GF-D8 (cell line): ENCODE results near the gene CHD9.
"Not testable (repeated sequence)": the region's sequence is repeated elsewhere in the genome, so short reads cannot be mapped to it uniquely, and the experiment has no call there.

Experiments
- DNase-seq: peaks from one replicate; lab custom pipeline; 2025; lab: John Stamatoyannopoulos, UW

CHD9 gene, protein sequence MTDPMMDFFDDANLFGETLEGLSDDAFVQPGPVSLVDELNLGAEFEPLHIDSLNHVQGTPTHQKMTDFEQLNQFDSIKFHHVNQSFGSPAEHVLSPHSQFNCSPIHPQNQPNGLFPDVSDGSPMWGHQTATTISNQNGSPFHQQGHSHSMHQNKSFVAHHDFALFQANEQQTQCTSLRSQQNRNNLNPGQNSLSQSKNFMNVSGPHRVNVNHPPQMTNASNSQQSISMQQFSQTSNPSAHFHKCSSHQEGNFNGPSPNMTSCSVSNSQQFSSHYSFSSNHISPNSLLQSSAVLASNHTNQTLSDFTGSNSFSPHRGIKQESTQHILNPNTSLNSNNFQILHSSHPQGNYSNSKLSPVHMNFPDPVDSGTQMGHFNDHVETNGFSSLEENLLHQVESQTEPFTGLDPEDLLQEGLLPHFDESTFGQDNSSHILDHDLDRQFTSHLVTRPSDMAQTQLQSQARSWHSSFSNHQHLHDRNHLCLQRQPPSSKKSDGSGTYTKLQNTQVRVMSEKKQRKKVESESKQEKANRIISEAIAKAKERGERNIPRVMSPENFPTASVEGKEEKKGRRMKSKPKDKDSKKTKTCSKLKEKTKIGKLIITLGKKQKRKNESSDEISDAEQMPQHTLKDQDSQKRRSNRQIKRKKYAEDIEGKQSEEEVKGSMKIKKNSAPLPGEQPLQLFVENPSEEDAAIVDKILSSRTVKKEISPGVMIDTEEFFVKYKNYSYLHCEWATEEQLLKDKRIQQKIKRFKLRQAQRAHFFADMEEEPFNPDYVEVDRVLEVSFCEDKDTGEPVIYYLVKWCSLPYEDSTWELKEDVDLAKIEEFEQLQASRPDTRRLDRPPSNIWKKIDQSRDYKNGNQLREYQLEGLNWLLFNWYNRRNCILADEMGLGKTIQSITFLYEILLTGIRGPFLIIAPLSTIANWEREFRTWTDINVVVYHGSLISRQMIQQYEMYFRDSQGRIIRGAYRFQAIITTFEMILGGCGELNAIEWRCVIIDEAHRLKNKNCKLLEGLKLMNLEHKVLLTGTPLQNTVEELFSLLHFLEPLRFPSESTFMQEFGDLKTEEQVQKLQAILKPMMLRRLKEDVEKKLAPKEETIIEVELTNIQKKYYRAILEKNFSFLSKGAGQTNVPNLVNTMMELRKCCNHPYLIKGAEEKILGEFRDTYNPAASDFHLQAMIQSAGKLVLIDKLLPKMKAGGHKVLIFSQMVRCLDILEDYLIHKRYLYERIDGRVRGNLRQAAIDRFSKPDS (N-terminal part only)

DNA sequence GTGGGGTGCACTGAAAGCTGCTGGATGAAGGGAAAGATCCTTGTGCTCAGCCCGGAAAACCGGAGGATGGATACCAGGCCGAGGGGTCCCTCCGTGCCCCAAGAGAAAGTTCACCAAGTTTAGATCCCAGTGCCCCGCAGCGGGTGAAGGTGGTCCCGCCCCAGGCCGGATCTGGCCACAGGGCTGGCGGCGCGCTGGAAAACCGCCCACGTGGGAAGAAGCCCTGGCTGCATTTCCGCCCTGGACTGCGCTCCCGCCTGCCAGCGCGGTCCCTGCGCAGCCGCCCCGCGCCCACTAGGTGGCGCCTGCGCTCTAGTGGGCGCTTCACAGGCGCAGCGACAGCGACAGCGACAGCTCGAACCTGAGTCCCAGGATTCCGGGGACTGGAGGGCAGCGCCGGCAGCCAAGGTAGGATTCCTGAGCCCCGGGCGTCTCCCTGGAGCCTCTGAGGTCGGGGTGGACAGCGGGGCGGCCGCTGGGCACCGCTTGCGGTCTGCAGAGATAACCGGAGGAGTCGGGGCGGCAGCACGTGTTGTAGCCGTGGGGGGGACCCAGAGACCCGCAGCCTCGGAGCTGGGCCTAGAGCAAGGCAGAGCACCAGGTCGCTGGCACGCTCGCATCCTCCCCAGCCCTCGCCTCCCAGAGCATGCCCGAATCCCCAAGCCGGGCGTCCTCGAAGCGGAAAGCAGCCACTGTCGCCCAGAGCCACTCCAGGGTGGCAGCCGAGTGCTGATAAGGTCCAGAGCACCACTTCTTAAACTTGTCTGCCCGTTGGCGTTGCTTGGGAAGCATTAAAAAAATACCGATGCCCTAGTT is at the start of gene CHD9:
TSS of gene CHD9 (plus strand) at position 322 of the 816 bp plus-strand sequence. CDS start 101,099 bp downstream, outside the sequence.
- DNase-seq: peak; percentile 64

DNA sequence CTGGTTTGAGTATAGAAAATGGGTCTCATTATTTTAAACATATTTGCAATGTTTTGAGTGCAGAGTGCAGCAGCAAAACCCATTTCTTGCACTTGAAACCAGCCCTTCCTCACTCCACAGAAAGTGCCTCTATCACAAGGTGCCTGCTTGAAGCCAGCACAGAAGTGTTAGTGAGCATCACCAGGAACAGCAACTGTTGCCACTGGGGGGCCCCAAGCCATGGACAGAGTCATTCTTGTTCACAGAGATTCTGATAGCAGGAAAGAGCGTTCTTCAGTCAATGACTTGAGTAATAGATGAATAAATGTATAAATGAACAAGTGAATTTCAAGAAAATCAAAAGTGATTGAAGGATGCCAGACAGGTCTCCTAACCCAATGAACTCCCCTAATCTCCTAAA is 47.7 kb upstream of the CHD9 start:
- DNase-seq: no peak

DNA sequence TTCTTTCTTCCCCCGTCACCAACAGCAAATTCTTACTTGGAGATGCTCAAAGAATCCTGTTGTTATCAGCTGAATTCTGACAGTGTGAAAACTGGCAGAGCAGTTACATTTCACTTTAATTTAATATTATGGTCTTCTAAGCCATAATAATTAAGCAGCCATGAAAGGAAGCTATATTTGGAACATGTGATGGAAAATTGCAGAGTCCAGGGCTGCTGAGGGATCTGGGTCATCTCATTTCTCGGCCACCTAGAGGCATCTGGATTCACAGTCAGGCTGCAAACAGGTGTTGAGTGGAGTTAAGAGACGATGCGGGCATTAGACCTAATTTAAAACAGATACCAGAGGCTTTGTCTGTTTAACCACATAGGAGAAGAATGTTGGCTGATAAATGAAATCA is 40.5 kb upstream of the CHD9 start:
- no peak for DNase-seq

DNA sequence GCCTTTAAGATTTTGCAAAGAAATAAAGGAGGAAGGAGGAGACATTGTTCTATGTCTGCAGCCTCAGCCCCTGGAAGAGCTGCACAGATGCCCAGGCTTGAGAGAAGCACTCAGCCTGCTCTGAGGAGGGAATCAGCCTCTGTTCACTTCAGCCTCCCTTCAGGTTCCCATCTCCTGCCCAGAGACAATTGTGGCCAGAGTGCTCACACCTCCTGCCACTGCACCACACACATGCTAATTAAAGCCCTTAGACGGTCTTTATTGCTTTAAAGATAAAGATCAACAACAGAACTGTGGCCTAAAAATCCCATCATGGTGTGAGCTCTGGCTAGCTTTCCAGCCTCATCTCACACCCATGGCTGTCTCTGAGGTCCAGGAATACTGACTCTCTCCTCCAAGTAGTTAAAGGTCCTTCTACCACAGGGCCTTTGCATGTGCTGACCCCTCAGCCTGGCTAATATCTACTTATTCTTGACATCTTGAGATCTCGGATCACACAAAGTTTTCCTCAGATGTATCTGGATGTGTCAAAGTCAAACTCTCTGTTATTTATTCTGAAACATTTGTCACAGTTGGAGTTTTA is 35.9 kb upstream of the CHD9 start:
- no peak for DNase-seq

DNA sequence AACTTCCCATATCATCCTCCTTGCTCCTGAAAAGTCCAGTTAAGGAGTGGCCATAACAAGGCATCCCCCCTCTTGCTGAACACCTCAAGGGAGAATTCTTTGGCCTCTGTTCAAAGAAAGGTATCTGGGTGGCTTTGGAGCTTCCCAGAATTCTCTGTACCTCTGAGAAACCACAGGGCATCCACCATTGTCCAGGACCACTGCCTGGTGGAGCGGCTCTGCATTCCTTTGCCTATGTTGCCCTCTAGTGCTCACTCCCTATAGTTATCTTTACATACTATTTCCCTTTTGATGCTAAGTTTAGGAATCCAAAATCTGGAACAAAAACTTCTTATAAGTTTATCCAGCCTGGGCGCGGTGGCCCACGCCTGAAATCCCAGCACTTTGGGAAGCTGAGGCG is 32.4 kb upstream of the CHD9 start:
- DNase-seq: no peak

DNA sequence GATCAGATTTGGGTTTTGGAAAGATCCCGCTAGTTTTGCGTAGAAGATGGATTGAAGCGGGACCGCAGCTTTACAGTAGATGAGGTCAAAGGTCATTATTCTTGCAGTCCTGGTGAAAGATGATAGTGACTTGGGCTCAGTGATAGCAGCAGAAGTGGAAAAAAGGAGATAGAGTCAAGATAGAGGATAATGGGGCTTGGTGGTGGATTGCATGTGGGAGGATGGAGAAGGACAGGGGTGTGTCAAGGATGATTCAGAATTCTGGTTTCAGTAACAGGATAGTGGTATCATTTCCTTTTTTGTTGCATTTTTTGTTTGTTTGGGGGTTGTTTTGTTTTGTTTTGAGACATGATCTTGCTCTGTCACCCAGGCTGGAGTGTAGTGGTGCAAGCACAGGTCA is 30.7 kb upstream of the CHD9 start:
- no peak for DNase-seq

DNA sequence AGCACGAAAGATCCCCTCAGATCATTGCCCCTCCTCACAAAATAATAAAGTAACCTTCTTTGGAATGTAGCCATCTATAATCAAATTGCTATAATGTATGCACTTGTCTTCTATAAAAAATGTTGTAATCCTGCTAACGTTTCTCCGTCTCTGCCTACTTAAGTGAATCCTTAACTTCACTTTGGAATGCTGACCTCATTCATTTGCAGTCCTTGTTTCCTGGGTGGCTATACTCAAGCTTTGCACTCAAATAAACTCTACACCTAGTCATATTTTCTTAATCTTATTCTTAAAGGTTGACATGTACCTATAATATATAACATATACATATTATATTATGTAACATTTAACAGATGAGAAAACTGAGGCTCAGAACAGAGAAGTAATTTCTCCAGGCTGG is 24.8 kb upstream of the CHD9 start:
- DNase-seq: no peak

DNA sequence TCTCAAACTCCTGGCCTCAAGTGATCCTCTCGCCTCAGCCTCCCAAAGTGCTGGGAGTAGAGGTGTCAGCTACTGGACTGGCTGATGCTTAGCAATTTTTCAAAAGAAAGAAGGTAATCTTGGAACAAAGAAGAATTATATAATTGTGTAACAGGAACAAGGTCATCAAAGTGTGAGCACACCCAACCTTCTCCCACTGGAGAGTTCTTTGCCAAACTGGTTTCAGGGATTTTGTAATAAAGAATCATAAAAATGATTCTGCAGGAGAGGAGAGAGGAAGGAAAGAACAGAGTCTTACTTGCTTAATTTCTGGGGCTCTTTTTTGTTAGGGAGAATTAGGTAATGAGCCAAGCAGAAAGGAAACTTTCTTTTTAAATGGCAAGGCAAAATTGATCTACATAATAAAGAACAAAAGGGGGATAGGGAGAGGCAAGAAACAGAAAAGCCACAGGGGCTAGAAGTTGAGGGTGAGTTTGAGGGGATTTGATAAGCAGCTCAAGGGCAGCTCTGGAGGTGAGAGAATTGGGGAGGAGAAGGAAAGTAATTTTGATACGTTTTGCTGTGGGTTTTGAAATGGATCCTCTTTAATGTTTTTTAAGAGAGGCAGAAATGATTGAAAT is 23.4 kb upstream of the CHD9 start:
- no peak for DNase-seq

DNA sequence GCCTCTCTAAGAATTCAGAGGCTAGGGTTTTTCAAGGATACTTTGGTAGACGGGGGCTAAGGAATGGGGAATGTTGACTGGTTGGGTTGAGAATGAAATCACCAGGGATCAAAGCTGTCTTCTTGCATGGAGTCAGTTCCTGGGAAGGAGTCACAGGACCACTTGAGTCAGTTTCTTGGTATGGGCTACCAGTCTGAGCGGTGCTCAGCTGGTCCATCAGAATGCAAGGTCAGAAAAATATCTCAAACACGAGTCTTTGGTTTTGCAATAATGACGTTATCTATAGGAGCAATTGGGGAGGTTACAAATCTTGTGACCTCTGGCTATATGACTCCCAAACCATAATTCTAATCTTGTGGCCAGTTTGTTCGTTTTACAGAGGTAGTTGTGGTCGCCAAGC is 20.5 kb upstream of the CHD9 start:
- DNase-seq: no peak

DNA sequence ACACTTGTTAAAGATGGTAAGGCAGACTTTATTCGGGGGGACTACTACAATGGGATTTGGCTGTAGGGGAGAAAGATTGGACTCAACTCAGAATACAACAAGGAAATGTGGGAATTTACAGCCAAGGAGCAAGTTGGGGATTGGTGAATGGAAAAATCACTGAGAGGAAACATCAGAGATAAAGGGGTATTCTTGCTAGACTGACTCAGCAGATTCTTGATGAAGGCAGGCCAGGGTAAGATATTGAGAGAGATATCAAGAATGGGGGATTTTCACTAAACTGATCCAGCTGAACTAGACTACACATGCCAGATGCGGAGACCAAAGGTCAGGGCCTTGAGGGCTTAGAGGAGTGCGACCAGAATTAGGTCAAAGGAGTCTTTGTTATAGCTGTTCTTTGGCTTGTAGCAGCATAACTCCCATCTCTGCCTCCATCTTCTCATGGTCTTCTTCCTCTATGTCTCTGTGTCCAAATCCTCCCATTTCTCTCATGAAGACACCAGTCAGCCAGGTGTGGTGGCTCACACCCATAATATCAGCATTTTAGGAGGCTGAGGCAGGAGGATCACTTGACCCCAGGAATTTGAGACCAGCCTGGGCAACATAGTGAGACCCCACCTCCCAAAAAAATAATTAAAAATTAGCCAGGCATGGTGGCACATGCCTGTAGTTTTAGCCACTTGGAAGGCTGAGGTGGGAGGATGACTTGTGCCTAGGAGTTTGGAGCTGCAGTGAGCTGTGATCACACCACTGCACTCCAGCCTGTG is 19.4 kb upstream of the CHD9 start:
- no peak for DNase-seq

DNA sequence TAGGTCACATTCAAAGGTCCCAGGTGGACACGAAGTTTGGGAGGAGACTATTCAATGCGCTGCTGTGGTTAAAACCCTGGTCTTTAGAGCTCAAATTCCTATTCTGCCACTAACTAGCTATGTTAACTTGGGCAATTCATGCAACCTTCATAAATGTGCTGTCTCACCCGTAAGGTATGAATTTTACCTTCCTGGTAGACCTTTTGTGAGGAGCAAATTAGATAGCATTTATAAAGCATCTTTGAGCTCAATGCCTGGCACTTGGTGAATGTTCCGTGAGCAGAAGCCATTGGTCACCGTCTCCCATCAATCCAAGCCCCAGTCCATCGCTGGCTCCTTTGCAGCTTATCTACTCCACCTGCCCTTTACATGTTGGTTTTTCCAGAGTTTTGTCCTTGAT is 18.7 kb upstream of the CHD9 start:
- no peak for DNase-seq

DNA sequence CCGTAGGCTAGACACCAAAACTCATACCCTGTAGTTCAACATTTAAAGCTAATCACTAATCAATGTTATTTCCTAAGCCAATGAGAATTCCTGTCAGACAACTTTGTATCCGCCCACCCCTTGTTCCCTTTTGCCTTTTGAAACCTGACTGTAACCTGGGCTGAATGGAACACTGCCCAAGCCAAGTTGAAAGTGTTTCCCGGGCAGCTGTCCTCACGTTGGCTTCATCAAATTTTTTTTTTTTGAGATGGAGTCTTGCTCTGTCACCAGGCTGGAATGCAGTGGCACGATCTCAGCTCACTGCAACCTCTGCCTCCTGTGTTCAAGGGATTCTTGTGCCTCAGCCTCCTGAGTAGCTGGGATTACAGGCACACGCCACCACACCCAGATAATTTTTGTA is 18.1 kb upstream of the CHD9 start:
- DNase-seq: not testable (repeated sequence)

DNA sequence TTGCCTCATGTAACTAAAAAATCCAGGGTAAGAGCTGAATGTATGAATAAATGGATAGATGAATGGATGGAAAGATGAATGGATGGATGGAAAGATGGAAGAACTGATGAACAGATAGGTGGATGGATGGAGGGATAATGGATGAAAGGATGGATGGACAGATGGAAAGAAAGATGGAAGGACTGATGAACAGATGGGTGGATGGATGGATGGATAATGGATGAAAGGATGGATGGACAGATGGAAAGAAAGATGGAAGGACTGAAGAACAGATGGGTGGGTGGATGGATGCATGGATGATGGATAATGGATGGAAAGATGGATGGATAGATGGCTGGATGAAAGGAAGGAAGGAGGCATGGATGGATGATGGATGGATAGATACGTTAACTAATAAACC is 14.0 kb upstream of the CHD9 start:
- DNase-seq: no peak

DNA sequence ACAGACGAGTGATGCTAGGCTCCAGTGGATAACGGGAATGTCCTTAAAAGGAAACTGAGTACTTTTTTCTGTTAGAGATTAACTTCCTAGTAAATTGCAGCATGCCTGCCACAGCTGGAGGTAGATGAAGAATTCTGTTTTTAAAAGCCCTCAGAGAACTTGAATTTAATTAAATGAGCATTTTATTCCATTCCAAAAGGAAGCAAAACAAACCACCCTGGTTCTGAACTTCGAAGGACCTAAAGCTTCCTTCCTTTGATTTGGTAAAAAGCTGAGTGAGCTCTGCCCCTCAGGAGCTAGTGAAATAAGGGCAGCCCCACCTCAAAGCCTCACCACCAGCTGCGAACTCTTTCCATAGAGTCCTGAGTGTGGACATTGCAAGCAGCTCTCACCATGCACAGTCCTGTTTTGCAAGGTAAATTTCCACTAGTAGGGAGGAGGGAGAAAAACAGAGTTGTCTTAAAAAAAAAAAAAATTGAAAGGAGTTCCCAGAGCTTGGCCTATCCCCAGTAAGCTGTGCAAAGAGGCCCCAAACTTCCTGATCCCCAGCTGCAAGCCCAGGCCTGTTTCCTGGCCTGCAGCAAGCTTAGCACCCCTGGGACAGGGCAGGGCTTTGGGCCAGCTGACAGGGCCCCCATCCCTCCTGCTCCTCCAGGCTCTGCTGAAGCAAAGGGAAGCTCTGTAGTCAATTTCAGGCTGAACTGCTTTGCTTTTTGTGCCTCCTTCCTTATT is 13.3 kb upstream of the CHD9 start:
- peak; percentile 56 for DNase-seq

DNA sequence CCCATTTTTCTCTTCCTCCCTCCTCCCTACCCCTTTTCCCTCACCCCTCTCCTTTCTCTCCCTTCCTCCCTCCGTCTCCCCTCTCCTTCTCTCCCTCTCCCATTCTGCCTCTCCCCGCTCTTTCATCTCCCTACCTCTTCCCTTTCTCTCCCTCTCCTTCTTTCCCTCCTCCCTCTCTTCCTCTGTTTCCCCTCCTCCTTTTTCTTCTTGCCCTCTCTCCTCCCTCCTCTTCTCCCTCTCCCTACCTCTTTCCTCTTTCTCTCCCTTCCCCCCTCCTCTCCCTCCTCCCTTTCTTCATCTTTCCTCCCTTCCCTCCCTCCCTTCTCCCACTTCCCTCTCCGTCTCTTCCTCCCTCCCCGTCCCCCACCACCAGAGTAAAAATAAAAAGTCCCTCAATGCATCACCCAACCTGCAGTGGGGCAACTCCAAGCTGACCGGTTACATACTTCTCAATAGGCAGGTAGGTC is 12.5 kb upstream of the CHD9 start:
- DNase-seq: no peak

DNA sequence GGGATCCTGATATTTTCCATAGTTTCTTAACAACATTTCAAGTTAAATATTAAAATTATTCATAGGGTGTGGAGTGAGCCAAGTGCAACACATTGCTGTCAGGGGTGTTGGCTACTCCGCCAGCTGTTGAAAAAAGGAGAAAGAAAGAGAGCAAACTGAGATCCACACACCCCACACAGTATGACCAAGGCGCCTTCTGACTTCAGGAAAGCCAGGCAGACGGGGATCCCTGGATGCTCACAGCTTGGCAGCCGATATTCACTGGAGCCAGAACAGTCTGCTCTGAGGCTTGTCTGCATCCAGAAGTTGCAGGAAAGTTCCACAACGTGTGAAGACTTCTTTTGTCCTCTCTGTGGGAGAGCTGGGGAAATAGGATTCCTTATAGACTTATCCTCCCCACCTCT is 11.4 kb upstream of the CHD9 start:
- DNase-seq: no peak

DNA sequence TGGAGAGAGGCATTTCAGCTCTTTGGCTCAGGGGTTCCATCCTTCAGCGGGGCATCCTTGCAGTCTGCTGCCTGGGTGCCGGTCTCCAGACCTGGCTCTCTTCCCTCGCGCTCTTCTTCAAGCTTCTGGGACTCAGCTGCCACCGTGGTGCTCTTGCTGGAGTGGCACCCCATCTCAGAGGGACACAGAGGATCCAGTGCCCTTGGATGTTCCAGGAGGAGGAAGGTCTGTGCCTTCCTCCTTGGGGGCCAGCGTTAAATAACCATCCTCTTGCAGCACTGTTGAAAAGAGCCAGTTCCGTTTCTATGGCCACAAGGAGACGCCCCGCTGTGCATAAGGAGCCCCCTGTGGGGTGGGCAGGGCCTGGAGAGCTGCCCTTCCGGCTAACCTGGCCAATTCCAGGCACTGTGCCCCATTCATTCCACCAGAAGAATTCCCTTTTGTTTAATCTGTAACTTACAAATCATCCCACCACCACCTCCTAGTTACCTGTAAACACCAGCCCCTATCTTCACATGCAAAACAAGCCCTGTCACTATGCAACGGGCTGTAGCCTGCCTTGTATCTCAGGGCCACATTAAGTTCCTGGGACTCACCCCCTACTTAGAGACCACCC is 10.7 kb upstream of the CHD9 start:
- DNase-seq: no peak

DNA sequence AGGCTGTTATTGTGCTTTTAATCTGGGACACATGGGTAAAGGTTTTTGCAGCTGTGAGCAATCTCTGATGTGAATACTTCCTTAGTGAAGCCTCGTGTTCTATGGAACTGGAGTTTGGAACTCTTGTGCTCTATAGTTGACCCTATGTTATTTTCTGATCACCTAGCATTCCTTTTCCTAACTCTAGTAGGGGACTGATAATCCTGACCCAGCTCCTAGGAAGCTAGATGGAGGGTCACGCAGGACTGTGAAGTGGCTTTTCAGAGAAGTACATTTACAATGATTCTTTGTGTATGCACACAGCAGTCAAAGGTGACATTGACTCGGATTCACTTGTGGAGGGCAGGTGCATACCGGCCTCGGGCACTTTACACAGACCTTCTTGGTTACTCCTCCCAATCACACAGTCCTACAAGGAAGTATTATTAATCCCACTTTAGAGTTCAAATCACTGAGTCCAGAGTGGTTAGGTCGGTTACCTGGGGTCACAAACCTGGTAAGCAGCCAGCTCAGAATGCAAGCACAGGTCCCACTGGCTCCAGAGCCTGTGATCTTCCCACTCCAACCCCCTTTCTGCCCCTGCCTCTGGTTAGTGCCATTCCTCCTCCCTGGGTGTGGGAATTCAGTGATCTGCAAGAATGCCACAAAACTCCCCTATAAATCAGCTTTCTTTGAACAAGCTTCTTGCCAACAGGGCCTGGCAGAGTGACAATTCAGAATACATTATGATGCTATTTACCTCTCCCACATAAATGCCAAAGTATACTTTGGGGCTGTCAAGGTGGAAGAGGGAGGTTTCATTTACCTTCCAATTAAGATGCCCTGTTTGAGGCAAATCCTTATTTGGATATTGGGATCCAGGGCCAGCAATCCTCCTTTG is 9.2 kb upstream of the CHD9 start:
- no peak for DNase-seq
